AG08396 (cell line): ENCODE results near the gene MYCBP2.
A peak's percentile ranks its signal among the peaks of the same experiment; 100 is the strongest.
"Not testable (repeated sequence)": the region's sequence is repeated elsewhere in the genome, so short reads cannot be mapped to it uniquely, and the experiment has no call there.

ENCODE experiments used
- DNase-seq: peaks from one replicate; pipeline ENCODE4 v3.0.0; 2012; ENCODE audit warnings: low spot score, mixed read lengths

MYCBP2 gene

GRCh38 chr13:77218274-77218673 is 108.6 kb downstream of the MYCBP2 start:
- no peak for DNase-seq

GRCh38 chr13:77215543-77215942 is 111.4 kb downstream of the MYCBP2 start:
- no peak for DNase-seq

GRCh38 chr13:77213644-77214043 is 113.2 kb downstream of the MYCBP2 start:
- no peak for DNase-seq

- DNase-seq, result peak; percentile 26
Observed at GRCh38 chr13:77207943-77208342, 119.0 kb downstream of the MYCBP2 start.

GRCh38 chr13:77198995-77199394 is 127.9 kb downstream of the MYCBP2 start:
- DNase-seq, result not testable (repeated sequence)

- DNase-seq, result no peak
Observed at GRCh38 chr13:77196052-77196618, 130.8 kb downstream of the MYCBP2 start.

GRCh38 chr13:77190349-77190958 is 136.4 kb downstream of the MYCBP2 start:
- DNase-seq, result no peak

- no peak for DNase-seq
Observed at GRCh38 chr13:77185721-77186120, 141.2 kb downstream of the MYCBP2 start.

GRCh38 chr13:77184455-77184854 is 142.4 kb downstream of the MYCBP2 start:
- DNase-seq, result no peak

- no peak for DNase-seq
Observed at GRCh38 chr13:77180011-77180410, 146.9 kb downstream of the MYCBP2 start.

- no peak for DNase-seq
Observed at GRCh38 chr13:77177646-77178045, 149.2 kb downstream of the MYCBP2 start.

- no peak for DNase-seq
Observed at GRCh38 chr13:77176350-77176749, 150.5 kb downstream of the MYCBP2 start.

GRCh38 chr13:77172650-77173049 is 154.2 kb downstream of the MYCBP2 start:
- DNase-seq, result no peak

- DNase-seq, result no peak
Observed at GRCh38 chr13:77171451-77171850, 155.4 kb downstream of the MYCBP2 start.

GRCh38 chr13:77168237-77168636 is 158.7 kb downstream of the MYCBP2 start:
- no peak for DNase-seq

- no peak for DNase-seq
Observed at GRCh38 chr13:77150651-77151050, 176.2 kb downstream of the MYCBP2 start.

GRCh38 chr13:77143431-77143830 is 183.5 kb downstream of the MYCBP2 start:
- no peak for DNase-seq

GRCh38 chr13:77139306-77139705 is 187.6 kb downstream of the MYCBP2 start:
- no peak for DNase-seq

- DNase-seq, result no peak
Observed at GRCh38 chr13:77138813-77139212, 188.1 kb downstream of the MYCBP2 start.

- DNase-seq, result peak; percentile 23
Observed at GRCh38 chr13:77136902-77137420, 189.9 kb downstream of the MYCBP2 start.

GRCh38 chr13:77124423-77124822 is 202.5 kb downstream of the MYCBP2 start:
- DNase-seq, result no peak

GRCh38 chr13:77118134-77118533 is 208.8 kb downstream of the MYCBP2 start:
- DNase-seq, result no peak

GRCh38 chr13:77114271-77114670 is 212.6 kb downstream of the MYCBP2 start:
- DNase-seq, result no peak

GRCh38 chr13:77113496-77113895 is 213.4 kb downstream of the MYCBP2 start:
- DNase-seq, result peak; percentile 5
